Ecto neural progenitor cell (in vitro differentiated cells): Measurements from ENCODE around the gene SLC41A1.

Source experiments
- DNase-seq: peaks from one replicate; pipeline ENCODE4 v3.0.0-alpha.2; 2018; ENCODE audit warnings: low spot score

The SLC41A1 gene

GRCh38 chr1:205822397-205822796 is 9.4 kb upstream of the SLC41A1 start:
- no peak for DNase-seq

- no peak for DNase-seq
These were observed 5.0 kb upstream of the SLC41A1 start for GRCh38 chr1:205817988-205818387.

- DNase-seq = no peak
These were observed 4.4 kb upstream of the SLC41A1 start for GRCh38 chr1:205817364-205817763.

GRCh38 chr1:205813755-205814058 is 709 bp upstream of the SLC41A1 start:
- DNase-seq = no peak

- peak; percentile 81 for DNase-seq
These were observed 624 bp downstream of the SLC41A1 start for GRCh38 chr1:205812271-205812877.

- DNase-seq = no peak
These were observed 1.3 kb downstream of the SLC41A1 start for GRCh38 chr1:205811660-205812059.

GRCh38 chr1:205810448-205811157 is 2.4 kb downstream of the SLC41A1 start:
- DNase-seq = no peak

GRCh38 chr1:205809942-205810345 is 3.1 kb downstream of the SLC41A1 start:
- DNase-seq = no peak

- no peak for DNase-seq
These were observed 3.5 kb downstream of the SLC41A1 start for GRCh38 chr1:205809469-205809868.

GRCh38 chr1:205805082-205805711 is 7.8 kb downstream of the SLC41A1 start:
- no peak for DNase-seq

- no peak for DNase-seq
These were observed 8.4 kb downstream of the SLC41A1 start for GRCh38 chr1:205804605-205805004.

- no peak for DNase-seq
These were observed 9.0 kb downstream of the SLC41A1 start for GRCh38 chr1:205803986-205804385.

GRCh38 chr1:205802060-205802459 is 10.9 kb downstream of the SLC41A1 start:
- DNase-seq = no peak

GRCh38 chr1:205800981-205801703 is 11.9 kb downstream of the SLC41A1 start:
- no peak for DNase-seq

GRCh38 chr1:205800427-205800826 is 12.6 kb downstream of the SLC41A1 start:
- no peak for DNase-seq

GRCh38 chr1:205798577-205798976 is 14.4 kb downstream of the SLC41A1 start:
- no peak for DNase-seq

GRCh38 chr1:205797168-205797567 is 15.8 kb downstream of the SLC41A1 start:
- no peak for DNase-seq

- DNase-seq = no peak
These were observed 18.8 kb downstream of the SLC41A1 start for GRCh38 chr1:205794011-205794730.

- DNase-seq = peak; percentile 49
These were observed 19.9 kb downstream of the SLC41A1 start for GRCh38 chr1:205792961-205793673.

- no peak for DNase-seq
These were observed 20.5 kb downstream of the SLC41A1 start for GRCh38 chr1:205792481-205792881.

- peak; percentile 76 for DNase-seq
These were observed 21.3 kb downstream of the SLC41A1 start for GRCh38 chr1:205791568-205792180.
